GM12891 (cell line): ENCODE results near the gene CTDSPL.

Source experiments
- PAX5 ChIP-seq: IDR thresholded peaks from 2 replicates; pipeline ENCODE4 v1.6.1; 2011; ENCODE audit warnings: low read length, moderate library complexity, mild to moderate bottlenecking; ENCODE audit not compliant: insufficient read depth, severe bottlenecking
- POLR2A ChIP-seq: IDR thresholded peaks from 2 replicates; pipeline ENCODE4 v1.6.1; 2011; ENCODE audit warnings: low read depth, low read length, control low read depth
- POLR2AphosphoS5 ChIP-seq: IDR thresholded peaks from 2 replicates; pipeline ENCODE4 v1.6.1; 2011; ENCODE audit warnings: low read depth, low read length, control low read depth
- POU2F2 ChIP-seq: IDR thresholded peaks from 2 replicates; pipeline ENCODE4 v1.6.1; 2011; ENCODE audit warnings: low read depth, mild to moderate bottlenecking, control low read depth, low read length, moderate library complexity
- SPI1 ChIP-seq: IDR thresholded peaks from 2 replicates; pipeline ENCODE4 v1.6.1; 2011; ENCODE audit warnings: low read depth, low read length, control low read depth
- TAF1 ChIP-seq: IDR thresholded peaks from 2 replicates; pipeline ENCODE4 v1.6.1; 2011; ENCODE audit warnings: low read depth, low read length, control low read depth

DNA sequence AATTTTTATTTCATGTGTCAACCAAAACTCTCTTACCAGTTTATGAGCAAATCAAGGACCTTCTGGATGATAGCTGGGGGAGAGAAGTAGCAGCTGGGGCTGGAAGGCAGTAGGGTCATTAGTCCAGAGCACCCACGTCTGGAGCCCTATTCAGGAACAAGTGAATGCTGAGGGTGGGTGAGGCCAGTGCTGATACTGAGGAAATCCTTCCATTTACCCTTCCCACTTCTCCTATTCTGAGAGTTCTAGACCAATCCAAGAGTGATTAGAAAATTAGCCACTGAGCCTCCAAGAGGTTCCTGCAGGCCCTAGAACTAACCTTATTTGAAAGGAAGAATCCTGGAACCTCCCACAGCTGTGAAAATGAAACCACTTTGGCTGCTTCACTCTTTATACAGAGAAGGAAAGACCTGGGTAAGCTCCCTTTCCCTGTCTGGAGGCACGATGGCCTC lies 82.7 kb downstream of the CTDSPL start:
- TF ChIP-seq POLR2A (no peak), POLR2AphosphoS5 (no peak), TAF1 (no peak), PAX5 (no peak), SPI1 (no peak), POU2F2 (no peak)
